WTC11 (cell line): ENCODE results near the gene SAMSN1. TPM values are rescaled to one million over a fixed set of nuclear protein-coding genes. Genes with fewer than 3 reads are reported as not detected.

Experiments used
- ATAC-seq: fragments of 200-7000 bp; cut with Tn5 transposase; 2 replicates; pipeline ENCODE4 v1.10.0; 2021; ENCODE audit warnings: mild to moderate bottlenecking, moderate library complexity
- CTCF ChIA-PET: fragments of 300-600 bp; sonication (Branson Sonifier 250); formaldehyde crosslinking; loops from one replicate; lab custom pipeline; 2021; ENCODE audit warnings: antibody characterized with exemption; lab: Charles Lee
- POLR2A ChIA-PET: fragments of 350-600 bp; sonication (Branson Sonifier 250); formaldehyde crosslinking; loops from one replicate; lab custom pipeline; 2021; ENCODE audit warnings: antibody characterized with exemption; lab: Charles Lee
- DNase-seq: peaks from one replicate; pipeline ENCODE4 v3.0.0; 2021; ENCODE audit warnings: low spot score
- H3K27ac Mint-ChIP-seq: 2 replicates; pipeline ENCODE4 v1.8.0; 2021; ENCODE audit warnings: mixed read lengths
- H3K27me3 Mint-ChIP-seq: 2 replicates; pipeline ENCODE4 v1.8.0; 2021; ENCODE audit warnings: low read depth, mild to moderate bottlenecking, moderate library complexity, mixed read lengths
- H3K36me3 Mint-ChIP-seq: 2 replicates; pipeline ENCODE4 v1.8.0; 2021; ENCODE audit warnings: mixed read lengths
- H3K4me1 Mint-ChIP-seq: 2 replicates; pipeline ENCODE4 v1.8.0; 2022; ENCODE audit warnings: mixed read lengths
- H3K4me3 Mint-ChIP-seq: 2 replicates; pipeline ENCODE4 v1.8.0; 2021; ENCODE audit warnings: mild to moderate bottlenecking, moderate library complexity, mixed read lengths
- H3K9me3 Mint-ChIP-seq: 2 replicates; pipeline ENCODE4 v1.8.0; 2021; ENCODE audit warnings: mixed read lengths
- GRHL2 ChIP-seq: fragments of 250-450 bp; sonication (Bioruptor Pico); IDR thresholded peaks from 2 replicates; pipeline ENCODE4 v1.8.0; 2022; ENCODE audit warnings: mild to moderate bottlenecking, moderate library complexity; ENCODE audit not compliant: insufficient replicate concordance, severe bottlenecking
- IRF2 ChIP-seq: sonication (generic); formaldehyde crosslinking; IDR thresholded peaks from 2 replicates; pipeline ENCODE4 v1.8.0; 2022; ENCODE audit warnings: low read depth, missing genetic modification reagents, borderline replicate concordance
- RORB ChIP-seq: fragments of 250-450 bp; sonication (Bioruptor Pico); IDR thresholded peaks from 2 replicates; pipeline ENCODE4 v1.9.0; 2021; ENCODE audit warnings: mild to moderate bottlenecking
- TEAD4 ChIP-seq: sonication (generic); formaldehyde crosslinking; IDR thresholded peaks from 2 replicates; pipeline ENCODE4 v1.8.0; 2022; ENCODE audit warnings: mild to moderate bottlenecking, missing genetic modification reagents
- ZBTB21 ChIP-seq: sonication (generic); formaldehyde crosslinking; IDR thresholded peaks from 2 replicates; pipeline ENCODE4 v1.8.1; 2023; ENCODE audit warnings: mild to moderate bottlenecking, missing genetic modification reagents, borderline replicate concordance
- ZNF121 ChIP-seq: sonication (generic); formaldehyde crosslinking; IDR thresholded peaks from 2 replicates; pipeline ENCODE4 v1.8.0; 2023; ENCODE audit warnings: missing genetic modification reagents
- ZNF263 ChIP-seq: sonication (generic); formaldehyde crosslinking; IDR thresholded peaks from 2 replicates; pipeline ENCODE4 v1.8.1; 2022; ENCODE audit warnings: low read depth, mild to moderate bottlenecking, moderate library complexity, missing genetic modification reagents
- ZNF317 ChIP-seq: sonication (generic); formaldehyde crosslinking; IDR thresholded peaks from 2 replicates; pipeline ENCODE4 v1.8.1; 2023; ENCODE audit warnings: low read depth, mild to moderate bottlenecking, moderate library complexity, missing genetic modification reagents, borderline replicate concordance
- total RNA-seq: library from RNA; stranded (reverse); gene quantifications from 3 replicates; pipeline ENCODE4 v1.2.3, GENCODE V29; 2021
- TF ChIP-seq, protein P1 (sequence below): sonication (generic); formaldehyde crosslinking; IDR thresholded peaks from 2 replicates; pipeline ENCODE4 v1.8.1; 2022; ENCODE audit warnings: mild to moderate bottlenecking, moderate library complexity, missing genetic modification reagents
- TF ChIP-seq, protein P2 (sequence below): sonication (generic); formaldehyde crosslinking; IDR thresholded peaks from 2 replicates; pipeline ENCODE4 v1.8.0; 2023; ENCODE audit warnings: mild to moderate bottlenecking, missing genetic modification reagents
- TF ChIP-seq, protein P3 (sequence below): sonication (generic); formaldehyde crosslinking; IDR thresholded peaks from 2 replicates; pipeline ENCODE4 v1.8.0; 2022; ENCODE audit warnings: mild to moderate bottlenecking, missing genetic modification reagents
- TF ChIP-seq, protein P4 (sequence below): sonication (generic); formaldehyde crosslinking; IDR thresholded peaks from 2 replicates; pipeline ENCODE4 v1.8.1; 2023; ENCODE audit warnings: mild to moderate bottlenecking, missing genetic modification reagents, moderate library complexity
- TF ChIP-seq, protein P5 (sequence below): fragments of 250-450 bp; sonication (Bioruptor Pico); IDR thresholded peaks from 2 replicates; pipeline ENCODE4 v1.8.0; 2021; ENCODE audit warnings: mild to moderate bottlenecking
- TF ChIP-seq, protein P6 (sequence below): sonication (generic); formaldehyde crosslinking; IDR thresholded peaks from 2 replicates; pipeline ENCODE4 v1.8.0; 2022; ENCODE audit warnings: mild to moderate bottlenecking, missing genetic modification reagents
- TF ChIP-seq, protein P7 (sequence below): sonication (generic); formaldehyde crosslinking; IDR thresholded peaks from 2 replicates; pipeline ENCODE4 v1.8.1; 2022; ENCODE audit warnings: low read depth, missing genetic modification reagents, borderline replicate concordance
- TF ChIP-seq, protein P8 (sequence below): fragments of 250-450 bp; sonication (Bioruptor Pico); IDR thresholded peaks from 2 replicates; pipeline ENCODE4 v1.9.0; 2021; ENCODE audit warnings: mild to moderate bottlenecking, borderline replicate concordance
- TF ChIP-seq, protein P9 (sequence below): sonication (generic); formaldehyde crosslinking; IDR thresholded peaks from 2 replicates; pipeline ENCODE4 v1.8.0; 2023; ENCODE audit warnings: missing genetic modification reagents

The SAMSN1 gene
- total RNA-seq, 1 experiment from 2014 or later: 1.2 TPM

DNA sequence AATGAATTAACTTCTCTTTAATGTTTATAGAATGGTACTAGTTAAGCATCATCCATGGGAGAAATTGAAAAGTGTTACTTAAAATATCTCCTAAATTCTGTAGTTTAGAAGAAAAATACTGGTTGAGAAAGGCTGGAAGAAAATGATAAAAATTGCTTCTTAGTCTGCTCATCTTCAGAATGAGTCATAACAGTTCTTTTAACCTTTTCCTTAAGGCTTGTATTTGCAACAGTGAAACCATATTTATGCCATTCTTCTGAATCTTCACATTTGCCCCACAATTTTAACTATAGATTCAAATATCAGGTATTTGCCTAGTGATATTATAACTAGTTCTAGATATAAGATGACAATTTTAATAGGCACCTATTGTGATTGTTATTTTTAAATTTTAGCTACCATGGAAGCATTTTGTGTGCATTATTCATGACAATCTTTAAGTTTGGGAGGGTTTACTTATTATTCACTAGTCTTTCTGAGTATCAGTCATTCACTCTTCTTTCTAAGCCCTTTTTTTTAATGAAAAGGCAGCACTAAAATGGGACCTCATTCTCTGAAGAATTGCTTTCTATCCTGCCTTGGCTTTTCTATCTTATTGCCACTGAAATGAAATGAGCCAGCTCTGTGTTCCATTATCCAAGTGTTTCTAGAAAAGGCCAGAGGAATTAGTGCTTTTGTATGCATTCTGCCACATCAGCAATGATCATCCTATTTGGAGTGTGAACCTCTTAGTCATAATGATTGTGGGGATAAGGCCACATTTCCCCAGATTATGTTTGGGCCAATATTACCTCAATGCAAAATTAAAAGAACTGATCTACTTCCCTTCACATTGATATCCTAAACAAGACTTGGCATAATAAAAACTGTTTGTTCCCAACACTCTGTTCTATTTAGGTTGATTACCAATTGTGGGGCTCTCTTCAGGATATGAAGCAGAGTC, 58.4 kb downstream of the SAMSN1 start:
- ATAC-seq: no peak
- CTCF ChIA-PET: no interaction called here
- peaks cover 8% of the 10 kb centered on the region for H3K9me3 Mint-ChIP-seq

DNA sequence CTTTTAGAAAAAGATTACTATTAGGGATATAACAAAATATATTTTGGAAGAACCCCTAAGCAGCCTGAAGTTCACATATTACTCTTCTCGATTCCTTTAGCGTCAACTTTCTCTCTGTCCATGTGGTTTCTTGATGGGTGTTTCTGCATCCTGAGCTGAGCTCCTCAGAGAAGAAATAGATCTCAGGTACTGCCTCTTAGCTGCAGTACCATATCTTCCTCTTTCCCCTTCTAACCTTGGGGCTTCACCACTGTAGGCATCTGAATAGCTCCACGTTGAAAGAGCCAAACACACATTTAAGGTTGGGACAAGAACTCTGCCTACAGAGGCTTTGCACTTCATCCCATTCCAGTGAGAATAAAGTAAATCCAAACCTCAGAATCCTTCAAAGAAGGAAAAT, 59.2 kb downstream of the SAMSN1 start:
- ChIA-PET POLR2A (no interaction called here), CTCF (no interaction called here)
- Mint-ChIP-seq H3K4me3 (no peak overlapping the region), H3K27ac (no peak overlapping the region), H3K36me3 (no peaks in the 10 kb centered on the region), H3K27me3 (no peaks in the 10 kb centered on the region), H3K9me3 (peaks cover 8% of the 10 kb centered on the region), H3K4me1 (no peaks in the 10 kb centered on the region)
- no peak for DNase-seq
- ATAC-seq: no peak
- TF ChIP-seq RORB (CRISPR knock-in tag) (no peak), ZNF317 (CRISPR knock-in tag) (no peak), IRF2 (CRISPR knock-in tag) (no peak), GRHL2 (no peak), TEAD4 (CRISPR knock-in tag) (no peak)
- TF ChIP-seq, protein P1, sequence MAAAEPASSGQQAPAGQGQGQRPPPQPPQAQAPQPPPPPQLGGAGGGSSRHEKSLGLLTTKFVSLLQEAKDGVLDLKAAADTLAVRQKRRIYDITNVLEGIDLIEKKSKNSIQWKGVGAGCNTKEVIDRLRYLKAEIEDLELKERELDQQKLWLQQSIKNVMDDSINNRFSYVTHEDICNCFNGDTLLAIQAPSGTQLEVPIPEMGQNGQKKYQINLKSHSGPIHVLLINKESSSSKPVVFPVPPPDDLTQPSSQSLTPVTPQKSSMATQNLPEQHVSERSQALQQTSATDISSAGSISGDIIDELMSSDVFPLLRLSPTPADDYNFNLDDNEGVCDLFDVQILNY: no peak
- TF ChIP-seq, protein P2, sequence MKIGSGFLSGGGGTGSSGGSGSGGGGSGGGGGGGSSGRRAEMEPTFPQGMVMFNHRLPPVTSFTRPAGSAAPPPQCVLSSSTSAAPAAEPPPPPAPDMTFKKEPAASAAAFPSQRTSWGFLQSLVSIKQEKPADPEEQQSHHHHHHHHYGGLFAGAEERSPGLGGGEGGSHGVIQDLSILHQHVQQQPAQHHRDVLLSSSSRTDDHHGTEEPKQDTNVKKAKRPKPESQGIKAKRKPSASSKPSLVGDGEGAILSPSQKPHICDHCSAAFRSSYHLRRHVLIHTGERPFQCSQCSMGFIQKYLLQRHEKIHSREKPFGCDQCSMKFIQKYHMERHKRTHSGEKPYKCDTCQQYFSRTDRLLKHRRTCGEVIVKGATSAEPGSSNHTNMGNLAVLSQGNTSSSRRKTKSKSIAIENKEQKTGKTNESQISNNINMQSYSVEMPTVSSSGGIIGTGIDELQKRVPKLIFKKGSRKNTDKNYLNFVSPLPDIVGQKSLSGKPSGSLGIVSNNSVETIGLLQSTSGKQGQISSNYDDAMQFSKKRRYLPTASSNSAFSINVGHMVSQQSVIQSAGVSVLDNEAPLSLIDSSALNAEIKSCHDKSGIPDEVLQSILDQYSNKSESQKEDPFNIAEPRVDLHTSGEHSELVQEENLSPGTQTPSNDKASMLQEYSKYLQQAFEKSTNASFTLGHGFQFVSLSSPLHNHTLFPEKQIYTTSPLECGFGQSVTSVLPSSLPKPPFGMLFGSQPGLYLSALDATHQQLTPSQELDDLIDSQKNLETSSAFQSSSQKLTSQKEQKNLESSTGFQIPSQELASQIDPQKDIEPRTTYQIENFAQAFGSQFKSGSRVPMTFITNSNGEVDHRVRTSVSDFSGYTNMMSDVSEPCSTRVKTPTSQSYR (CRISPR knock-in tag): no peak
- TF ChIP-seq, protein P3, sequence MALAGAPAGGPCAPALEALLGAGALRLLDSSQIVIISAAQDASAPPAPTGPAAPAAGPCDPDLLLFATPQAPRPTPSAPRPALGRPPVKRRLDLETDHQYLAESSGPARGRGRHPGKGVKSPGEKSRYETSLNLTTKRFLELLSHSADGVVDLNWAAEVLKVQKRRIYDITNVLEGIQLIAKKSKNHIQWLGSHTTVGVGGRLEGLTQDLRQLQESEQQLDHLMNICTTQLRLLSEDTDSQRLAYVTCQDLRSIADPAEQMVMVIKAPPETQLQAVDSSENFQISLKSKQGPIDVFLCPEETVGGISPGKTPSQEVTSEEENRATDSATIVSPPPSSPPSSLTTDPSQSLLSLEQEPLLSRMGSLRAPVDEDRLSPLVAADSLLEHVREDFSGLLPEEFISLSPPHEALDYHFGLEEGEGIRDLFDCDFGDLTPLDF (CRISPR knock-in tag): no peak

More for the DNA sequence above, 58.4 kb downstream of the SAMSN1 start:
- Mint-ChIP-seq H3K36me3 (no peaks in the 10 kb centered on the region), H3K4me1 (no peaks in the 10 kb centered on the region), H3K4me3 (no peak overlapping the region), H3K27me3 (no peaks in the 10 kb centered on the region), H3K27ac (no peak overlapping the region)
- TF ChIP-seq, protein P4, sequence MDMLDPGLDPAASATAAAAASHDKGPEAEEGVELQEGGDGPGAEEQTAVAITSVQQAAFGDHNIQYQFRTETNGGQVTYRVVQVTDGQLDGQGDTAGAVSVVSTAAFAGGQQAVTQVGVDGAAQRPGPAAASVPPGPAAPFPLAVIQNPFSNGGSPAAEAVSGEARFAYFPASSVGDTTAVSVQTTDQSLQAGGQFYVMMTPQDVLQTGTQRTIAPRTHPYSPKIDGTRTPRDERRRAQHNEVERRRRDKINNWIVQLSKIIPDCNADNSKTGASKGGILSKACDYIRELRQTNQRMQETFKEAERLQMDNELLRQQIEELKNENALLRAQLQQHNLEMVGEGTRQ: no peak
- TF ChIP-seq ZNF121 (CRISPR knock-in tag) (no peak), ZBTB21 (CRISPR knock-in tag) (no peak), ZNF263 (CRISPR knock-in tag) (no peak)
- TF ChIP-seq, protein P5, sequence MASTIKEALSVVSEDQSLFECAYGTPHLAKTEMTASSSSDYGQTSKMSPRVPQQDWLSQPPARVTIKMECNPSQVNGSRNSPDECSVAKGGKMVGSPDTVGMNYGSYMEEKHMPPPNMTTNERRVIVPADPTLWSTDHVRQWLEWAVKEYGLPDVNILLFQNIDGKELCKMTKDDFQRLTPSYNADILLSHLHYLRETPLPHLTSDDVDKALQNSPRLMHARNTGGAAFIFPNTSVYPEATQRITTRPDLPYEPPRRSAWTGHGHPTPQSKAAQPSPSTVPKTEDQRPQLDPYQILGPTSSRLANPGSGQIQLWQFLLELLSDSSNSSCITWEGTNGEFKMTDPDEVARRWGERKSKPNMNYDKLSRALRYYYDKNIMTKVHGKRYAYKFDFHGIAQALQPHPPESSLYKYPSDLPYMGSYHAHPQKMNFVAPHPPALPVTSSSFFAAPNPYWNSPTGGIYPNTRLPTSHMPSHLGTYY (CRISPR knock-in tag): no peak
- TF ChIP-seq, protein P6, sequence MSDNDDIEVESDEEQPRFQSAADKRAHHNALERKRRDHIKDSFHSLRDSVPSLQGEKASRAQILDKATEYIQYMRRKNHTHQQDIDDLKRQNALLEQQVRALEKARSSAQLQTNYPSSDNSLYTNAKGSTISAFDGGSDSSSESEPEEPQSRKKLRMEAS (CRISPR knock-in tag): no peak
- TF ChIP-seq, protein P7, sequence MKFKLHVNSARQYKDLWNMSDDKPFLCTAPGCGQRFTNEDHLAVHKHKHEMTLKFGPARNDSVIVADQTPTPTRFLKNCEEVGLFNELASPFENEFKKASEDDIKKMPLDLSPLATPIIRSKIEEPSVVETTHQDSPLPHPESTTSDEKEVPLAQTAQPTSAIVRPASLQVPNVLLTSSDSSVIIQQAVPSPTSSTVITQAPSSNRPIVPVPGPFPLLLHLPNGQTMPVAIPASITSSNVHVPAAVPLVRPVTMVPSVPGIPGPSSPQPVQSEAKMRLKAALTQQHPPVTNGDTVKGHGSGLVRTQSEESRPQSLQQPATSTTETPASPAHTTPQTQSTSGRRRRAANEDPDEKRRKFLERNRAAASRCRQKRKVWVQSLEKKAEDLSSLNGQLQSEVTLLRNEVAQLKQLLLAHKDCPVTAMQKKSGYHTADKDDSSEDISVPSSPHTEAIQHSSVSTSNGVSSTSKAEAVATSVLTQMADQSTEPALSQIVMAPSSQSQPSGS: no peak
- TF ChIP-seq, protein P8, sequence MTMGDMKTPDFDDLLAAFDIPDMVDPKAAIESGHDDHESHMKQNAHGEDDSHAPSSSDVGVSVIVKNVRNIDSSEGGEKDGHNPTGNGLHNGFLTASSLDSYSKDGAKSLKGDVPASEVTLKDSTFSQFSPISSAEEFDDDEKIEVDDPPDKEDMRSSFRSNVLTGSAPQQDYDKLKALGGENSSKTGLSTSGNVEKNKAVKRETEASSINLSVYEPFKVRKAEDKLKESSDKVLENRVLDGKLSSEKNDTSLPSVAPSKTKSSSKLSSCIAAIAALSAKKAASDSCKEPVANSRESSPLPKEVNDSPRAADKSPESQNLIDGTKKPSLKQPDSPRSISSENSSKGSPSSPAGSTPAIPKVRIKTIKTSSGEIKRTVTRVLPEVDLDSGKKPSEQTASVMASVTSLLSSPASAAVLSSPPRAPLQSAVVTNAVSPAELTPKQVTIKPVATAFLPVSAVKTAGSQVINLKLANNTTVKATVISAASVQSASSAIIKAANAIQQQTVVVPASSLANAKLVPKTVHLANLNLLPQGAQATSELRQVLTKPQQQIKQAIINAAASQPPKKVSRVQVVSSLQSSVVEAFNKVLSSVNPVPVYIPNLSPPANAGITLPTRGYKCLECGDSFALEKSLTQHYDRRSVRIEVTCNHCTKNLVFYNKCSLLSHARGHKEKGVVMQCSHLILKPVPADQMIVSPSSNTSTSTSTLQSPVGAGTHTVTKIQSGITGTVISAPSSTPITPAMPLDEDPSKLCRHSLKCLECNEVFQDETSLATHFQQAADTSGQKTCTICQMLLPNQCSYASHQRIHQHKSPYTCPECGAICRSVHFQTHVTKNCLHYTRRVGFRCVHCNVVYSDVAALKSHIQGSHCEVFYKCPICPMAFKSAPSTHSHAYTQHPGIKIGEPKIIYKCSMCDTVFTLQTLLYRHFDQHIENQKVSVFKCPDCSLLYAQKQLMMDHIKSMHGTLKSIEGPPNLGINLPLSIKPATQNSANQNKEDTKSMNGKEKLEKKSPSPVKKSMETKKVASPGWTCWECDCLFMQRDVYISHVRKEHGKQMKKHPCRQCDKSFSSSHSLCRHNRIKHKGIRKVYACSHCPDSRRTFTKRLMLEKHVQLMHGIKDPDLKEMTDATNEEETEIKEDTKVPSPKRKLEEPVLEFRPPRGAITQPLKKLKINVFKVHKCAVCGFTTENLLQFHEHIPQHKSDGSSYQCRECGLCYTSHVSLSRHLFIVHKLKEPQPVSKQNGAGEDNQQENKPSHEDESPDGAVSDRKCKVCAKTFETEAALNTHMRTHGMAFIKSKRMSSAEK (CRISPR knock-in tag): no peak
- TF ChIP-seq, protein P9, sequence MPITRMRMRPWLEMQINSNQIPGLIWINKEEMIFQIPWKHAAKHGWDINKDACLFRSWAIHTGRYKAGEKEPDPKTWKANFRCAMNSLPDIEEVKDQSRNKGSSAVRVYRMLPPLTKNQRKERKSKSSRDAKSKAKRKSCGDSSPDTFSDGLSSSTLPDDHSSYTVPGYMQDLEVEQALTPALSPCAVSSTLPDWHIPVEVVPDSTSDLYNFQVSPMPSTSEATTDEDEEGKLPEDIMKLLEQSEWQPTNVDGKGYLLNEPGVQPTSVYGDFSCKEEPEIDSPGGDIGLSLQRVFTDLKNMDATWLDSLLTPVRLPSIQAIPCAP: no peak
- POLR2A ChIA-PET: no interaction called here
- DNase-seq: no peak
